Skin epidermis (tissue), 12 donors: Measurements from ENCODE around the gene PCP4L1.
"Not testable (repeated sequence)": the region's sequence is repeated elsewhere in the genome, so short reads cannot be mapped to it uniquely, and the experiment has no call there.

Source experiments
- H3K27ac ChIP-seq, 21 experiments: fragments of 200-600 bp; sonication (generic) in 11 of 21; one replicate each; pipeline ENCODE4 v1.5.0; 2020; ENCODE audit warnings: mild to moderate bottlenecking in 3 of 21, inconsistent platforms in 2 of 21, moderate library complexity in 2 of 21
- H3K4me3 ChIP-seq, 7 experiments: fragments of 200-600 bp; sonication (generic) in 2 of 7; one replicate each; pipeline ENCODE4 v1.5.0; 2020; ENCODE audit warnings: inconsistent platforms in 2 of 7, mild to moderate bottlenecking in 2 of 7, moderate library complexity in 1 of 7

PCP4L1 gene

GRCh38 chr1:161226759-161227158, 31.8 kb upstream of the PCP4L1 start:
- H3K4me3 ChIP-seq: peak overlapping the region in 6 of 7 experiments; percentile 51 to 91 (median 66)
- peak overlapping the region in 16 of 21 experiments; percentile 55 to 88 (median 84) for H3K27ac ChIP-seq

GRCh38 chr1:161227196-161227871, 31.2 kb upstream of the PCP4L1 start:
- peak overlapping the region in 15 of 21 experiments; percentile 10 to 88 (median 80) for H3K27ac ChIP-seq
- peak overlapping the region in 3 of 7 experiments; percentile 12 to 16 (median 15) for H3K4me3 ChIP-seq

- Histone ChIP-seq H3K4me3 (no peak overlapping the region), H3K27ac (peak overlapping the region in 9 of 21 experiments; percentile 10 to 88 (median 64))
Measured at GRCh38 chr1:161228032-161228431, 30.5 kb upstream of the PCP4L1 start.

GRCh38 chr1:161229896-161230295, 28.6 kb upstream of the PCP4L1 start:
- H3K27ac ChIP-seq: no peak overlapping the region
- no peak overlapping the region for H3K4me3 ChIP-seq

GRCh38 chr1:161230762-161231161, 27.8 kb upstream of the PCP4L1 start:
- no peak overlapping the region for H3K4me3 ChIP-seq
- H3K27ac ChIP-seq: no peak overlapping the region

- Histone ChIP-seq H3K27ac (no peak overlapping the region), H3K4me3 (no peak overlapping the region)
Measured at GRCh38 chr1:161233102-161233501, 25.4 kb upstream of the PCP4L1 start.

GRCh38 chr1:161235957-161236775, 22.4 kb upstream of the PCP4L1 start:
- Histone ChIP-seq H3K4me3 (no peak overlapping the region), H3K27ac (no peak overlapping the region)

GRCh38 chr1:161238039-161238473, 20.5 kb upstream of the PCP4L1 start, which contains the start of gene NR1I3:
Gene NR1I3, minus strand, starts transcription at chr1:161238203. Its CDS starts 1,638 bp downstream, at chr1:161236565.
- H3K4me3 ChIP-seq: no peak within 1 kb of the TSS
- H3K27ac ChIP-seq: no peak within 1 kb of the TSS

- H3K4me3 ChIP-seq: no peak overlapping the region
- H3K27ac ChIP-seq: no peak overlapping the region
Measured at GRCh38 chr1:161241682-161242081, 16.9 kb upstream of the PCP4L1 start.

GRCh38 chr1:161242313-161242712, 16.2 kb upstream of the PCP4L1 start:
- Histone ChIP-seq H3K27ac (no peak overlapping the region), H3K4me3 (no peak overlapping the region)

GRCh38 chr1:161244888-161245287, 13.7 kb upstream of the PCP4L1 start:
- Histone ChIP-seq H3K4me3 (no peak overlapping the region), H3K27ac (no peak overlapping the region)

- not testable (repeated sequence) for H3K4me3 ChIP-seq, H3K27ac ChIP-seq
Measured at GRCh38 chr1:161250100-161250499, 8.4 kb upstream of the PCP4L1 start.

- H3K27ac ChIP-seq: no peak overlapping the region
- no peak overlapping the region for H3K4me3 ChIP-seq
Measured at GRCh38 chr1:161250829-161251228, 7.7 kb upstream of the PCP4L1 start.

GRCh38 chr1:161251579-161251978, 7.0 kb upstream of the PCP4L1 start:
- Histone ChIP-seq H3K27ac (no peak overlapping the region), H3K4me3 (no peak overlapping the region)

GRCh38 chr1:161255302-161255701, 3.2 kb upstream of the PCP4L1 start:
- not testable (repeated sequence) for H3K4me3 ChIP-seq
- peak overlapping the region in 1 of 21 experiments; percentile 45 for H3K27ac ChIP-seq

- not testable (repeated sequence) for H3K4me3 ChIP-seq
- peak overlapping the region in 3 of 21 experiments; percentile 25 to 45 (median 33) for H3K27ac ChIP-seq
Measured at GRCh38 chr1:161255955-161256520, 2.5 kb upstream of the PCP4L1 start.

- not testable (repeated sequence) for H3K4me3 ChIP-seq
- H3K27ac ChIP-seq: peak overlapping the region in 6 of 21 experiments; percentile 21 to 53 (median 24)
Measured at GRCh38 chr1:161257109-161257508, 1.4 kb upstream of the PCP4L1 start.

- H3K27ac ChIP-seq: no peak overlapping the region
- peak overlapping the region in 5 of 7 experiments; percentile 30 to 55 (median 41) for H3K4me3 ChIP-seq
Measured at GRCh38 chr1:161259345-161259702, 779 bp downstream of the PCP4L1 start.

- no peak overlapping the region for H3K27ac ChIP-seq
- peak overlapping the region in 1 of 7 experiments; percentile 55 for H3K4me3 ChIP-seq
Measured at GRCh38 chr1:161259765-161260164, 1.2 kb downstream of the PCP4L1 start.
